GM06990 (cell line): ENCODE data around the gene PRKG1.
"Not testable (repeated sequence)": the region's sequence is repeated elsewhere in the genome, so short reads cannot be mapped to it uniquely, and the experiment has no call there.

Experiments used
- DNase-seq: peaks from one replicate; pipeline ENCODE4 v3.0.0-alpha.2; 2011; ENCODE audit not compliant: insufficient read length; ENCODE audit errors: extremely low read depth
- H3K27me3 ChIP-seq: replicated peaks from 2 replicates; pipeline ENCODE4 v1.6.0; 2011; ENCODE audit warnings: low read length; ENCODE audit not compliant: control insufficient read depth, insufficient read depth
- H3K36me3 ChIP-seq: 2 replicates; pipeline ENCODE4 v1.5.1; 2011; ENCODE audit warnings: low read length; ENCODE audit not compliant: control insufficient read depth, insufficient read depth
- H3K4me3 ChIP-seq: replicated peaks from 2 replicates; pipeline ENCODE4 v1.5.1; 2011; ENCODE audit warnings: low read depth, mild to moderate bottlenecking, control low read depth, low read length
- TF ChIP-seq, protein P1 (sequence below): IDR thresholded peaks from 2 replicates; pipeline ENCODE4 v1.5.1; 2011; ENCODE audit warnings: low read length, control low read depth, mild to moderate bottlenecking, inconsistent platforms; ENCODE audit not compliant: insufficient read depth, poor library complexity, severe bottlenecking

PRKG1 gene

DNA sequence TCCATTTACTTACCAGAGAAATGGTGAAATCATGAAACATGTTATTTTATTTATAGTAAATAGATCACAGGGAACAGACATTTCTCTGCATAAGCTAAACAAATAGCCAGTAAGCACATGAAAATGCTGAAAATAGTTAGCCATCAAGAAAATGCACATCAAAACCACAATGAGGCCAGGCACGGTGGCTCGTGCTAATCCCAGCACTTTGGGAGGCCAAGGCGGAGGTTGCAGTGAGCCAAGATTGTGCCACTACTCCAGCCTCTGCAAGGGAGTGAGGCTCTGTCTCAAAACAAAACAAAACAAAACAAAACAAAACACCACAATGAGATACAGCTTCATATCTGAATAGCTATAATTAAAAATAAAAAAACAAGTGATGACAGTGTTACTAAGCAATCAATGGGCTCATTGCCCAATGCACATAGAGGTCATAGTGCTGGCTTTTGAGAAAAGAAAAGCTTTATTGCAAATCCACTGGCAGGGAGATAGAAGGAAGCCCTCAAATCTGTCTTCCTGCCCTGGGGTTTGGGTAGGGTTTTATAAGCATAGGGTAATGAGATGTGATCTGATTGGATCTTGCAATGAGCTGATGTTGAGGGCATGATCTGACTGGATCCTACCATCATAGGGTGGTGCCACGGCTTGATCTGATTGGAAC lies 608.9 kb downstream of the PRKG1 start:
- no peak for DNase-seq
- TF ChIP-seq, protein P1, sequence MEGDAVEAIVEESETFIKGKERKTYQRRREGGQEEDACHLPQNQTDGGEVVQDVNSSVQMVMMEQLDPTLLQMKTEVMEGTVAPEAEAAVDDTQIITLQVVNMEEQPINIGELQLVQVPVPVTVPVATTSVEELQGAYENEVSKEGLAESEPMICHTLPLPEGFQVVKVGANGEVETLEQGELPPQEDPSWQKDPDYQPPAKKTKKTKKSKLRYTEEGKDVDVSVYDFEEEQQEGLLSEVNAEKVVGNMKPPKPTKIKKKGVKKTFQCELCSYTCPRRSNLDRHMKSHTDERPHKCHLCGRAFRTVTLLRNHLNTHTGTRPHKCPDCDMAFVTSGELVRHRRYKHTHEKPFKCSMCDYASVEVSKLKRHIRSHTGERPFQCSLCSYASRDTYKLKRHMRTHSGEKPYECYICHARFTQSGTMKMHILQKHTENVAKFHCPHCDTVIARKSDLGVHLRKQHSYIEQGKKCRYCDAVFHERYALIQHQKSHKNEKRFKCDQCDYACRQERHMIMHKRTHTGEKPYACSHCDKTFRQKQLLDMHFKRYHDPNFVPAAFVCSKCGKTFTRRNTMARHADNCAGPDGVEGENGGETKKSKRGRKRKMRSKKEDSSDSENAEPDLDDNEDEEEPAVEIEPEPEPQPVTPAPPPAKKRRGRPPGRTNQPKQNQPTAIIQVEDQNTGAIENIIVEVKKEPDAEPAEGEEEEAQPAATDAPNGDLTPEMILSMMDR, result no peak
- Histone ChIP-seq H3K27me3 (no peaks in the 10 kb centered on the region), H3K36me3 (no peaks in the 10 kb centered on the region), H3K4me3 (no peak overlapping the region)

DNA sequence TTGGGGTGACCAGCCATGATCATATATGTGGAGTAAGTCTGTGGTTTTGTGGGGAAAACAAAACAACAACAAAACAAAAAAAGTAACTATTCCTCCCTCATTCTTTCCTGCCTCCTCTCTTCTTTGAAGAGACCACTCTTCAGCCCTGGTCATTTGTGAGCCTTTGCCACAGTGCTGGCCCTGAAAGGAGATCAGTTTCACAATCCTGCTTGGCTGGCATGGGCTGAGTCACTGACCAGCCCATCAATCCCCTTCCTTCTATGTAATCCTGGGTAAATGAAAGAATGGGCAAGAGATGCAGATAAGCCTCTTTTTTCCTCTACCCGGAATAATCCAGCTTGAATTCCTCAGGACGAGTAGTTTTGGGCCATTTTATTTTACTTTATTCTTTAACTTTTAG lies 611.5 kb downstream of the PRKG1 start:
- TF ChIP-seq, protein P1, result no peak
- DNase-seq, result no peak
- Histone ChIP-seq H3K27me3 (no peaks in the 10 kb centered on the region), H3K4me3 (no peak overlapping the region), H3K36me3 (no peaks in the 10 kb centered on the region)

DNA sequence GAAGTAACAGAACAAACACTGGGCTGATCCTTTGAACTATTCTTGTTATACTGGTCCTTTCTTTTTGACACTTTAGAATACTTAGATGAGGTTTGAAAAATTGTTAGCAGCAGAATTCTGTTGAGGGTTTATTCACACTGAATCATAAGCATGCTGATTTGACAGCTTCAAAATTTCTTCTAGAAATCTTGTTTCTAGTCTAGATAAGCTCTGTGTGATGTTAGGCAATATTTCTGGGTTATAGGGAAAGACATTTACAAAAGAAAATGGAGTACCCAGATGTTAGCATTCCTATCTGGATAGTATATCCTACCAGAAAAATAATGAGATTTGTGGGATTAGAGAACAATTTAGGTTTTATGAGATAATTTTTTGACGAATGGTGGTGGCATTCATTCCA lies 613.0 kb downstream of the PRKG1 start:
- DNase-seq, result no peak
- Histone ChIP-seq H3K4me3 (no peak overlapping the region), H3K36me3 (no peaks in the 10 kb centered on the region), H3K27me3 (no peaks in the 10 kb centered on the region)
- TF ChIP-seq, protein P1, result no peak

DNA sequence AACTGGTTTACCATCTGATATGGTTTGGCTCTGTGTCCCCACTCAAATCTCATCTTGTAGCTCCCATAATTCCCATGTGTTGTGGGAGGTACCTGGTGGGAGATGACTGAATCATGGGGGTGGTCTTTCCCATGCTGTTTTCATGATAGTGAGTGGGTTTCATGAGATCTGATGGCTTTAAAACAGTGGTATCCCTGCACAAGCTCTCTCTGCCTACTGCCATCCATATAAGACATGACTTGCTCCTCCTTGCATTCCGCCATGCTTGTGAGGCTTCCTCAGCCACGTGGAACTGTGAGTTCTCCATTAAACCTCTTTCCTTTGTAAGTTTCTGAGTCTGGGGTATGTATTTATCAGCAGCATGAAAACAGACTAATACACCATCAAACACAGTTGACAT lies 614.5 kb downstream of the PRKG1 start:
- not testable (repeated sequence) for H3K36me3 ChIP-seq, DNase-seq, H3K27me3 ChIP-seq, H3K4me3 ChIP-seq

DNA sequence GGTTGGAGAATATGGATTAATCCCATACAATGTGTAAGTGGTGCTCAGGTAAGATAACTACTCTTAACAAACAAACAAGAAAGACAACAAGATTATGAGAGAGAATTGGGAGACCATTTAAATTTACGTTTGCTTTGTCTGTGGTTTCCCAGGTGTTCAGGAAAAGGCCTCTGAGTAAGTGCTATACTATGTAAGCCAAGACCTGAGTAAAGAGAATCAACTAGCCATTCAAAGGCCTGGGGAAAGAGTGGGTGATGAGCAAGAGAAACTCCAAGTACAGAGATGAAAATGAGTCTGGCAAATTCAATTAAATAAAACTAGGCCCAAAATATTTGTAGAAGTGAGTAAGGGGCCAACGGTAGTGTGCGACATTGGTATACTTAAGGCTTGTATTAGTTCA lies 615.2 kb downstream of the PRKG1 start:
- Histone ChIP-seq H3K27me3 (no peaks in the 10 kb centered on the region), H3K4me3 (no peak overlapping the region), H3K36me3 (no peaks in the 10 kb centered on the region)
- DNase-seq, result no peak
- TF ChIP-seq, protein P1, result no peak

DNA sequence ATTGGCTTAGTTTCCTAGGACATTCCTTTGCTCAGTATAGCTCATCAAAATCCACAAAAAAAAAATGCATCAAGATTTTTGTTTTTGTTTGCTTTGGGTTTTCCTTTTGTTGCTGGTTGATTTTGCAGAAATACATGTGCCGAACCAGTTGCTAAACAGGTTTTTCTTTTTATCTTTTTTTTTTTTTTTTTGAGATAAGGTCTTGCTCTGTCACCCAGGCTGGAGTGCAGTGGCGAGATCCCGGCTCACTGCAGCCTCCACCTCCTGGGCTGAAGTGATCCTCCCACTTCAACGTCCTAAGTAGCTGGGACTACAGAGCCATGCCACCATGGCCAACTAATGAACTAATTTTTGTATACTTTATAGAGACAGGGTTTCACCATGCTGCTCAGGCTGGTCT lies 616.8 kb downstream of the PRKG1 start:
- Histone ChIP-seq H3K36me3 (no peaks in the 10 kb centered on the region), H3K27me3 (no peaks in the 10 kb centered on the region), H3K4me3 (no peak overlapping the region)
- DNase-seq, result no peak
- TF ChIP-seq, protein P1, result no peak
